Suppressor macrophage (primary cell): ENCODE results near the gene AIDA.
"Not testable (repeated sequence)": the region's sequence is repeated elsewhere in the genome, so short reads cannot be mapped to it uniquely, and the experiment has no call there.

ENCODE experiments used
- DNase-seq, 4 experiments: peaks; one replicate each; pipeline ENCODE4 v3.0.0-alpha.2; 2020 to 2022
- total RNA-seq, 17 experiments: gene quantifications; one replicate each; lab custom pipeline; 2026; ENCODE audit warnings: mixed read lengths in 6 of 17, inconsistent platforms in 3 of 17; lab: John Stamatoyannopoulos, UW

Gene AIDA, protein sequence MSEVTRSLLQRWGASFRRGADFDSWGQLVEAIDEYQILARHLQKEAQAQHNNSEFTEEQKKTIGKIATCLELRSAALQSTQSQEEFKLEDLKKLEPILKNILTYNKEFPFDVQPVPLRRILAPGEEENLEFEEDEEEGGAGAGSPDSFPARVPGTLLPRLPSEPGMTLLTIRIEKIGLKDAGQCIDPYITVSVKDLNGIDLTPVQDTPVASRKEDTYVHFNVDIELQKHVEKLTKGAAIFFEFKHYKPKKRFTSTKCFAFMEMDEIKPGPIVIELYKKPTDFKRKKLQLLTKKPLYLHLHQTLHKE
- 17.8 to 73.3 (median 26.0) reads per million in 17 experiments for total RNA-seq

DNA sequence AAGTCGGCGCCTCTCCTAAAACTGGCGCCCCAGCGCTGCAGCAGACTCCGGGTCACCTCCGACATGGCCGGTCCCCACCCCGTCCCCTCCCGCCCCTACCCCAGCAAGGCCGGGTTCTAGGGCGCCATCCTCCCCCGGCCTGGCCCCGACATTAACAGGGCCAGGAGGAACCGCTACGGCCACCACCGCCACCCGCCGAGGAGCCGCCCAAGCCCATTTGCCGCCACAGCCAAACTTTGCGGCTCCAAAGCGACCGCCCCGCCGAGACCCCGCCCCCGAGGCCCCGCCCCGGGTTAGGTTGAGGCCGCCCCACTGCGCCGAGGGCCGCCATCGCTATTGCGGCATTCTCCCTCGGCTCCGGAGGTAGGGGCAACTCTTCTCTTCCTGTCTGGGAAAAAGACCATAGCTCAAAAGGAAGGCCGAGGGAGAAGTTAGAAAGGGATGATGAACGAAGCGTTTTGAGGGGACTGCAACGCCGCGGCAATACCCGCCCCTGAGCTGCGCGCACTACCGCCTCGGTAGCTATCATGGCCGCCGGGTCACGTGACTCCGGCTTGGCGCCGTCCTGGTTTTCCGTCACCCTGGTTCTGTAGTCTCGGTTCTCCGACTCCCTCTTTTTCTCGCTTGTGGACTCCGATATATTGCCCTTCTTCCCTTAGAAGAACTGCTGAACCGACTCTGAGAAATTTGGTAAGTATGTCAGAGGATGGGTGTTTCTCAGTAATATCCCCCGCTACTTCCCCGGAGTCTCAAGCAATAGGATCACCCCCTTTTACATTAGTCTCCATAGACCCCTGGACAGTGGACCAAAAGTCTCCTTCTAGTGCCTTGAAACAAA, at the start of gene AIDA, which contains the start of gene BROX:
Gene AIDA (minus strand): TSS at position 239 of the 838 bp plus-strand sequence. CDS start 174 bp downstream, at position 65.
Gene BROX (plus strand): TSS at position 312 of the 838 bp plus-strand sequence. CDS start 3,136 bp downstream, outside the sequence.
- peak; percentile 91 to 97 (median 94) for DNase-seq

DNA sequence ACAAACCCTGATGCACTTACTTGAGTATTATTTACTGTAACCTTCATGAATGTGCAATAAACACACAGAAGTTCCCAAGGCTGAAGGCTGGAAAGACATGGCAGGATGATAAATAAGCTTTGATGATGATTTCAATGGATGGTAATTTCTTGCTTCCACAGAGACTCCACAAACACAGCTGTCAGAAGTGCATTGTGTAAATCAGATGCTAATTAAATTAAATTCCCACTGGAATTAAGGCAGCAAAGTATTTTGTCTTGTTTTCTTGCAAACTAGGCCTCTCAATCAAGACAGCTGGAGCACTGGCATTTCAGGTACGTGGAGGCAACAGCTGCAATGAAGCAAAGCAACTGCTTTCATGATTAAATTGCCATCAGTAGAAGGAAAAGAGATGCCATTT, 48.8 kb upstream of the AIDA start:
- no peak for DNase-seq

DNA sequence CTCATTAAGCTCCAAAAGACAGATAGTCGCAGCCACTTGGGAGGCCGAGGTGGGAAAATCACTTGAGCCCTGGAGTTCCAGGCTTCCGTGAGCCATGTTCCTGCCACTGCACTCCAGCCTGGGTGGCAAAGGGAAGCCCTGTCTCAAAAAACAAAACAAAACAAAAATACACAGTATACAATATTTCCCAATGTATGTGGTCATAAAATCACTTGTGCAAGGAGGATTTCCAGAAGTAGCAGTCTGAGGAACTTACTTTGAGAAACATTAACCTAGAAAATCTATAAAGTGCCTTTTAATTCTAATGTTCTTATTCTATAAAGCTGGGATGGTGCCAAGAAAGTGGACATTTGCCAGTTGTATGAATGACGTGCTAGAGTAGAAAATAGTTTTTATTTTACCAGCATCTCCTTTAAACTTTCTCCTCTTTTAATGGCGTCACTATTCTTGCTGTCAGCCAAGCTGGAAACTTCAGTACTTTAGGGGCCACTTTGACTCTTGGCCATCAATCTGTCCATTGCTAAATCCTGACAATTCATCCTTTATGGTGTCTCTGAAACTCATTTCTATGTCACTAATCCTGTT, 47.3 kb upstream of the AIDA start:
- peak; percentile 17 to 67 (median 43) for DNase-seq

DNA sequence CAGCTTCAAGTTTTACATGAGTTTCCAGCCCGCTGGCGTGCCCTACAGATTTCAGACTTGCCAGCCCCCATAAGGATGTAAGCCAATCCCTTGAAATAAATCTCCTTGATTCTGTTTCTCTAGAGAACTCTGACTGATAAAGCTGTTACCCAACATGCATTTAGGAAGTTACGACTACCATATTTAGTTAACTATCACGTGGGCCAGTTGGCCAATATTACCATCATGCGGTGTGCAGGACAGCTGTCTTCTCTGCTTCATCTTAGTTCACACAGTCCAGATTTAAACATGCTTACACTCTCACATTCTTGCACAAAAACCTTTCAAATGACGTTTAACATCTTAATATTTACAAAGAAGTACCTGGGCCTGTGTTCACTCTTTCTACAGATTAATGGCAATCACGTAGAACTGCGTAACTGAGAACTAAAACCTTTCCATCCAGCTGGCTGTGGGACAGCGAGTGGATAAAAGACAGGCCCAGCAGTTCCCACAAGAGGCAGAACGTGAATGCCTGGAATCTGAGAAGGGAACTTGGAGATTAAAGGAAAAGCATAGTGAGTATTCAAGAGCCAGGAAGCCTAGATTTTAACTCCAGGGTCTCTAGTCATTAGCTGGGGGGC, 45.5 kb upstream of the AIDA start:
- peak in 1 of 4 experiments; percentile 25 for DNase-seq

DNA sequence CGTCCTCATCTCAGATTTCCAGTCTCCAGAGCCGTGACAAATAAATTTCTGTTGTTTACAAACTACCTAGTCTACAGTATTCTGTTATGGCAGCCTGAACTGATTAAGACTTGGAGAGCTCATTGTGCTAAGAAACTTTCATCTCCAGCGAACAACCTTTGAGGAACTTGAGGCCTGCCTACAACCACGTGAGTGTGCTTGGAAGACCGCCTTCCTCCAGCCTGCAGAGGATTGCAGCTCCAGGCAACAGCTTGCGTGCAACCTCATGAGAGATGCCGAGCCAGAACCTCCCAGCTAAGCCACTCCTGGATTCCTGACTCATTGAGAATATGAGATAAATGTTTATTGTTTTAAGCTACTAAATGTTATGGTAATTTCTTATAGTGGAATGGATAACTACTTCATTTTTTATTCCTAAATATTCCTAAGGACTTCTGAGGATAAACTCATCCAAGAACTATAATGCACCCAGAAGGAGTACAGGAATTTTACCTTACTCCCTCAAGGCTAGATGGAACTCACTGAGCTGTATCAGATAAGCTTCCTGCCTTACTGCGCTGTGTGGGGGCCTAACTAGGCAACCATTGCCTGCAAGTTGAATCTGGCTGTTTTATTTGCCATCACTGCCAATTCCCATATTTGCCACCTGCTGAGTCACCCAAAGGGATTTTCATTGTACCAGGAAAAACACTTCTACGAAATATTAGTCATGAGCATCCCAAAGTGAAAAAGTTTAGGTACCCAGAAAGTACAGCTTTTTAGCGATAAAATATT, 42.3 kb upstream of the AIDA start:
- peak; percentile 79 to 92 (median 90) for DNase-seq

DNA sequence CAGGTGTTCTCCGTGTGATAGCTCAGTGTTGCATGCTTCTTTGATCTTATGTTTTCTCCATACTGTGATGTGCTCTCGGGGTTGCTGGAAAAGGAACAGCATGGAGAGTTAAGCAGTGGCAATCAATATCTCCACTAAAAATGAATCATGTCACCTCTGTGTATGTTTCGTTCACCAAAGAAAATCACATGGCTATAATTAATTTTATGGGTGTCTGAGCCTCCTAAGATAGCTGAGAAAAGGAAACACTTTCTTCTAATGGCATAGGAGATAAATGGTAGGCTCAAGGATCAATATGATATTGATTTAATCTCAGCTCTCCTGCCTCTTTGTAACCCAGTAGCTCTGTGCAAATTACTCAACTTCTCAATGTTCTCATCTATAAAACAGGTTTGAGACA, 39.0 kb upstream of the AIDA start:
- no peak for DNase-seq

DNA sequence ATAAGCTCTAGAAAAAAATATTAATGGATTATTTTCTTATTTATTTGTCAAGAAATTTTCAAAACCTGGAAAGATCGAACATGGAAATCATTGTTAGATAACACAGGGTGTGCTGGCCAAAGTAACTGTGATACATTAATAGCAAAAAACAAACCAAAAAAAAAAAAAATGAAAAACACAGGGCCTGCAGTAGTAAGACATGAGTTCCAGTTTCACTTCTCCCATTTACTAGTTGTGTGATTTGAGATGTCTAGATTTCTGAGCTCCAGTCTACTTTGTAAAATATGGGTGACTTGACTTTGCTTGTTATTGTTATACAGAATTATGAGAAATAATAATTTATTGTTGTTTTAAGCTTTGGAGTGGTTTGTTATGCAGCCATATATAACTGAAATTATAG, 38.4 kb upstream of the AIDA start:
- DNase-seq = peak in 2 of 4 experiments; percentile 55 to 67

DNA sequence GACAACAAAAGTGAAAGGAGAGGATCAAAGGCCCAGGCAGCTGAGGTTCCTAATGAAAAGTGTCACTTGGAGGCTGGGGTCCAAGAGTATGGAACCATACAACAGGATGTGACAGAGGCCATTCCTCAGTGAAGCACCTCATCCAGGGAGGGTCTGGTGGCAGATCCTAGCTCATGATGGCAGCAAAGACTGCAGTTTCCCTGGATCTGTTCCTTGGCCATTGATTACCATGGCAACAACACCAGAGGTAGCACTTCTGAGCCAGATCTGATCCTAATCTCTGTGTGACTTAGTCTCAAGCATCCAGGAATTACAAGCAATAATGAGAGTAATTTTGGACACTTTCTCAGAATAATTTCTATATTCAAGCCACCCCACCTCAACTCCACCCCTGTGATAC, 37.6 kb upstream of the AIDA start:
- DNase-seq = no peak

DNA sequence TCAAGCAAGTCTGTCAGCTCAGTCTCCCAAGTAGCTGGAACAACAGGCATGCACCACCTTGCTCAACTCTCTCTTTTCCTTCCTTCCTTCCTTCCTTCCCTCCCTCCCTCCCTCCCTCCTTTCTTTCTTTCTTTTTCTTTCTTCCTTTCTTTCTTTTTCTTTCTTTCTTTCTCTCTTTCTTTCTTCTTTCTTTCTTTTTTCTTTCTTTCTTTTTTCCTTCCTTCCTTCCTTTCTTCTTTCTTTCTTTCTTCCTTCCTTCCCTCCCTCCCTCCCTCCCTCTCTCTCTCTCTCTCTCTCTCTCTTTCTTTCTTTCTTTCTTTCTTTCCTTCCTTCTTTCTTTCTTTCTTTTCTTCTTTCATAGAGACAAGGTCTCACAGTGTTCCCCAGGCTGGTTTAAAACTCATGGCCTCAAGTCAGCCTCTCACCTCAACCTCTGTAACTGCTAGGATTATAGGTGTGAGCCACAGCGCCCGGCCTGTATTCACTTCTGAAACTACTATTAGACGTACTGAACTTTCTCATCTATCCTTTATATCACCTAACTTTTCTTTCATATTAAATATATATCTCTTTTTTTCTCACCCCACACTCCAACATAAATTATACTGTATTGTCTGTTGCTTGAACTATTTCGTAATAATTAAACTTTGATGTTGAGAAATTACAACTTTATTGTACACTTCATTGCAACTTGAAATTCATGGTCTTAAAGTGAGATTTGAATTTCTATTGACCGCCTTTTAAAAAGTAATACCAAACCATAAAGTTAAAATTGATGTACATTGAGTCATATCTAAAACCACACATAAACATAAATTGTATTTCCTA, 29.6 kb upstream of the AIDA start:
- DNase-seq = not testable (repeated sequence)

DNA sequence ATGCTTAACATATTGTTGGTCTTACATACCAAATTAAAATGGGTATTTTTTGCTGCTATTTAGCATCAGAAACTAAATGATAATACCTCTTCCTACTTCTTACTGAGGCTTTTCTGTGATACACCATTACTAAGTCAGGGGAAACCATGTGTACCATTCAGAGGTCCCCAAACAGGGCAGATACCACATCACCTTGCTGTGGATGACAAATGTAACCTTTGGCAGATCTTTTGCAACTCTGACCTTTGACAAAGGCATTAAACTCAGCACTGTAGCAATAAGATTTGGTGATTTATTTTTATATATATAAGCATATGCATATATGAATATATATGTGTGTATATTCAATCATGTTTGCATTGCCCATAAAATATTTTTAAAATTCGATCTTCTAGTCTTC, 27.6 kb upstream of the AIDA start:
- DNase-seq = no peak

DNA sequence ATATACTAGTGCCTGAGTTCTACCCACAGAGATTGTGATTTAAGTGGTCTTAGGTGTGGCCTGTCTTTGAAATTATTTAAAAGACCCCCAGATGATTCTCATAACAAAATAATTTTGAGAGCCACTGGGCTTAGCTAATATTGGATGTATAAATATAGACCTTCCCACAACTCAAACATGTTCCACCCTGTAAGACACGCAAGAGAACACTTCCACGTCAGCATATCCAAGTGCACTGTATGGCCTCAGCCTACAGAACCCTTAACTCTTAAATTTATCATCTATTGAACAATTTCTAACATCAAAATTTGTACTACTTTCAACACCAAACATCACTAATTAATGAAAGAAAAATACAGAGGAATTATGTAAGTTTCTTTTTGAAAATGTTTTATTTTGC, 27.2 kb upstream of the AIDA start:
- no peak for DNase-seq

DNA sequence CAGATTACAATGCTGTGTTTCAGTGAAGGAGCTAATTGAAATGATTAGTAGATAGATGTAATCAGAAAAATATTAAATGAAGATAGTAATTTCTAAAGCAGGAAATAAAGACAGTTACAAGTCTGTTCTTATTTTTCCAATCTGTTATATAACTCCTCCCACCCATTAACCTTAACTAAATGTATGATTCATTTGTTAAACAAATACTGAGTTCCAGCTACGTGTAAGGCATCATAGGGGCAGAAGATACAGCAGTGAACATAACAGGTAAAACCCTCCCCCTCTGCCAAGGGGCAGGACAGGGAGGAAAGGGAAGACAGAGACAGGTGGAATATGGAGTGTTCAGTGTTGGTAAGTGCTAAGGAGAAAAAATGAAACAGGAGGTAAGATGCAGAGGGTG, 24.7 kb upstream of the AIDA start, which contains the start of gene FAM177B:
Gene FAM177B (plus strand): TSS at position 231 of the 400 bp plus-strand sequence. CDS start 9,344 bp downstream, outside the sequence.
- DNase-seq = no peak

DNA sequence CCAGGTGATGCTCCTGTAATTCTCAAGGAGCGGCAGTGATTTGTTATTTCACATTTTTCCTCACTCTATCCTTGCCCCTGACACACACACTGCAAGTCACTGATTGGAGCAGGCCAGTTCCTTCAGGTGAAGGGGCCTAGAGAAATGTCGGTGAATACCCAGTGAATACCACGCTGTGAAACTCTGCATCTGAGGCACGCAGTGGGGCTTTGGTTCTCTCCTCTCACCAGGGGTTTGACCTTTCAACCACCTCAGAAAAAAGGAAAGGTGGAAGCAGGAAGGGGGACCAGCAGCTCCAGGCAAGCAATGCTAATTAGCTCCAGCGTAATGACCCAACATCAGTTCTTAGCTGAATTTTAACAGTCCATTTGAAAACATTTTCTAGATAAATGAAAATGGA, 24.2 kb upstream of the AIDA start:
- DNase-seq = no peak

DNA sequence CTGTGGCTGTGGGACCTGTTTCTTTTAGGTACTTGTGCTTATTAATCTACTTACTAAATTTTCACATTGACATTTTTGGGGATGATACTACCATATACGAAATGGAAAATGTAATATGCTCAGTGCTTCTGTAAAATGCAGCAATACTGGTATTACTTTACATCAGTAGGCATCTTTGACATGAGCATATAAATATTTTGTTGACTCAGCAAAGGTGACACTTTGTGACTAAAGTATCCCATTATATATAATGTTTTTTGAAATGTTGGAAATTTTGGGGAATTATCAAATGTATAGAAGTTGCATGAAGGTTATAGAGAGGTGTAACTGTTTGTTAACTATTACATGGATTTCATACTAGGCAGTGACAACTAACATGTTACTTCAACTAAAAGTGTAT, 22.4 kb upstream of the AIDA start:
- DNase-seq = no peak

DNA sequence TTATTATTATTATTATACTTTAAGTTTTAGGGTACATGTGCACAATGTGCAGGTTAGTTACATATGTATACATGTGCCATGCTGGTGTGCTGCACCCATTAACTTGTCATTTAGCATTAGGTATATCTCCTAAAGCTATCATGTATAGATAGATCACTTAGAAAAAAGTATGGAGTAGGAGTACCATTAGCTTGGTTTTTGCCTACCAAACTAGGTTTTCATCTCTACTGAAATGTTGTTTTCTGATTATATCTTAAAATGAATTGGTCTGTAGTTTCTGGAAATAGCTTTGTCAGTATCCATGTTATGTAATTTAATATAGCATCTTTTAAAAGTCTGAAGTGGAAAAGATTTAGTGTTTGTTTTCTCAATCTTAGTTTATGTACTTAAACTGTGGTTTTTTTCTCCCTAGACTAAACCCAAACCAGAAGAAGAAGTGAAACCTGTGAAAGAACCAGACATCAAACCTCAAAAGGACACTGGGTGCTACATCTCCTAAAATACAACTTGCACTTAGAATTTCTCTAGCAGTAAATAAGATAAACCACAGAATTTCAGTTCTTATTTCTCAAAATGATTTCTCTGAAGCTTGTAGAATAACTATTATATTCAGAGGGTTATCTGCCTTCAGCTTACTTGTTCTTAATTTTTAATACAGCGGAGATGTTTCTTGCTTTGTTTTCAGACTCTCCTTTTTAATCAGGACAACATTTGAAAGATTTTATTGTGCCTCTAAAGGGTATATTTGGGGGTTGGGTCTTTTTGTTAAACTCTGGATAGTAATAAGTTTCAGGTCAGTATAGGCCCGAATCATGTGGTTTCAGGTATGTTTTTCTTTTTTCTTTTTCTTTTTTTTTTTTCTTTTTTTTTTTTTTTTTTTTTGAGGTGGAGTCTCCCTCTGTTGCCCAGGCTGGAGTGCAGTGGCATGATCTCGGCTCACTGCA, 20.2 kb upstream of the AIDA start:
- peak; percentile 8 to 63 (median 26) for DNase-seq

DNA sequence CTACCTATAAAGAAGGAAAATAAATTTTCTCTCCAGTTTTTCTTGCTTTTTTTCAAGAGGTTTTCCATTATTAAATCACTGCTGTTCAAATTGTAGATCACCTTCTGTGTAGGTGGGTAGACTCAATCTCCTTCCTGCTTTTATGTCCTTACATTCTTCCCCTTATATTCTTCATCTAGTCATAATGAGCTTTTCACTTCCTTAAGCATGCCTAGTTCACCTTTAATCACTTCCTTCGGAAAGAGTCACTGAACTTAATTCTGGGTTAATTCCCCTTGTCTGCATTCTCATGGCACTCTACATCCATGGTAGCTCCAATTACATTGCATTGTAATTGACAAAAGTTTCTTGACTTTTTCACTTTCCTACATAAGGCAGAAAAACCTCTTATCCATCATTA, 18.6 kb upstream of the AIDA start:
- DNase-seq = peak in 2 of 4 experiments; percentile 6 to 19

DNA sequence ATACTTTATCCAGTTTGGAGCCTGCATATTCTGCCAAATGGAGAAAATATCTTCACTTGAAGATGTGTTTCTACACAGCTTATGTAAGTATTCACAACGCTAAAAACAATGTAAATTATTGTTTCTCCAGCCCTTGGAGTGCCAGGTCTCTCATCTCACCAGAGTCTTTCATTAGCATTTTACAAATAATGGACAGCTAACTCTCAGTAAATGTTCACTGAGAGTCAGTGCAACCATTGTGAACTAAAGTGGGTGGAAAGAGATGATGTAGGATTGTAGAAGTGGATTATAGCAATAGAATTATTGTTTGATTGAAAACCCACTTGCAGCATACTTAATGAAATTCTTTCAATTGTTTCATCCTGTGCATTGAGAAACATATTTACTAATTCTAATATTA, 16.5 kb upstream of the AIDA start:
- DNase-seq = no peak

DNA sequence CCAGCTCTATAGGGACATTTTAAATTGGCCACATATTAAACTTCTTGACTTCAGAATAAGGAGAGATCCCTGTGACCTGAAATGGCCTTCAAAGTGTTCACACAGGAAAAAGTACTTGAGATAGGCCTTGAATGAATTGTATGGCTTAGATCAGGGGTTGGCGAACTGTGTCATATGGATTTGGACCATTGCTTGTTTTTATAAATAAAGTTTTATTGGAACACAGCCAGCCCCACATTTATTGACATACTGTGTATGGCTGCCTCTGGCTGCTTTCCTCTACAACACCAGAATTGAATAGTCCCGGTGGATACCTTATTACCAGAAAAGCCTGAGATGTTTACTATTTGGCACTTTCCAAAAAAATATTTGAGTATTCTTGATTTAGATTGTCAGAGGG, 4.1 kb upstream of the AIDA start:
- DNase-seq = no peak

DNA sequence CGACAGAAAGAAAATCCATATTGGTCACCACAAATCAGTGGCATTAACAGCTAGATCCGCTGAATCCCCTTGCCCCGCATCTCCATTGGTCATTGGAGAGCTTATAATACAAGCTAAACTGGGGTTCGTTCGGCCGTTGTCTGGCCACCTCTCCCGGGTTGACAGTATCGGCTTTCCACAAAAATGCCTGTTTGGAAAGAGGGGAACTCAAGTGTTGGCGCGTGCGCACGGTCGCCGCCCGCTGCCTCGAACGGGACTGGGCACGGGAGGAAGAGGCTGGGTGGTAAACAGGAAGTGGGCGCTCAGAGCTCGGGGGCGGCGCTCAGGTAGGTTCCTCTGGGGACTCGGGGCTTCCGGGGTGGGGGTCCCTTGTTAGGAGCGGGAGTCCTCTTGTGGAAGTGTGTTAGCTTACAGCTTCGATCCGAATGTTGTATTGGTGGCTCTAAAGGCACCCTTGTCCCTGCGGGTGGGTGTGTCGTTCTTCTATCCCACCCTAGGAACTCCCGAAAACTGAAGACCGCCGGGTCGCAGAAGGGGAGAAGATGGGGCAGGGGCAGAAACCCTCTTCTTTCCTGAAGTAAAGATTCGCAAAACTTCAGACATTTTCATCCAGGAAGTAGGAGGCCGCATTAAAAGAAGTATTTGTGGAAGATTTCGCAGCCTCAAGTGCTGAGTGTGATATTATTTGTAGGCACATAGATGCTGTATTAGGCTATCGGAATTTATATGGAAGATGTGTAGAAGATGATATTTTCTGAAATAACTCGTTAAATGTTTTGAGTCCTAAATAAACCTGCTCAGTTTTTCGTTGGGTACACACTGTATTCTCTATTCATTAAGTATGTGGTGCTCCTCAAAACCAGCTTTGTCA, 1.0 kb upstream of the AIDA start:
- peak; percentile 94 to 97 (median 96) for DNase-seq
